Stimulated activated CD8-positive, alpha-beta memory T cell treated with anti-CD3 and anti-CD28 coated beads, Interleukin-2, amount 100 ng/mL, for 48 hours (primary cell): ENCODE measurements around the gene PAFAH1B1.
"Not testable (repeated sequence)": the region's sequence is repeated elsewhere in the genome, so short reads cannot be mapped to it uniquely, and the experiment has no call there.

Source experiments
- DNase-seq, 2 donors: peaks; one replicate each; pipeline ENCODE4 v3.0.0-alpha.2; 2020; ENCODE audit warnings: low read depth in 2 of 2

The PAFAH1B1 gene

DNA sequence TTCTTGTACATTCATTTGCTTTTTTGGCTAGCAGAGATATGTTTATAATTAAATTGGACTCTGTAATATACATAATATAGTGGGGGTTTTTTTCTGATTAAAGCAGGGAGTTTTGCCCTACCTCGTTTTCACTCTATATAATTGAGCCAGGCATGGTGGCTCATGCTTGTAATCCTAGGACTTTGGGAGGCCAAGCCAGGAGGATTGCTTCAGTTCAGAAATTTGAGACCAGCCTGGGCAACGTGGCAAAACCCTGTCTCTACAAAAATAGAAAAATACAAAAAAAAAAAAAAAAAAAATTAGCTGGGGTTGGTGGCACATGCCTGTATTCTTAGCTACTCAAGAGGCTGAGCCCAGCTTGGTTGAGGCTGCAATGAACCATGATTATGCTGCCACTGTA lies 42.2 kb downstream of the PAFAH1B1 start:
- no peak for DNase-seq

- no peak for DNase-seq
Observed at GRCh38 chr17:2636169-2636930, 42.9 kb downstream of the PAFAH1B1 start.

DNA sequence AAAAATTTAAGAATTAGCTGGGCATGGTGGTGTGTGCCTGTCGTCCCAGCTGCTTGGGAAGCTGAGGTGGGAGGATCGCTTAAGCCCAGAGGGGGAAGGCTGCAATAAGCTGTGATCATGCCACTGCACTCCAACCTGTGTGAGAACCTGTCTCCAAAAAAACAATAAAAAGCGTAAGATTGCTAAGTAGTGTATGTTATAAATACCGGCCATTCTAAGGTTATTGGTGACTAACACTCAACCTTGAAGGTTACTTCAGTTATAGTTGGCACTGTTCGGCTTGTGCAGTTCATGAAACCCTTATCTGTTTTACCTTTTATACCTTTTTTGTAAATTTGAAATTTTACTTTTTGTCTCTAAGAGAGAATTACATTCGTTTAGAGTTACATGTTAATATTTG lies 44.0 kb downstream of the PAFAH1B1 start:
- DNase-seq, result no peak

GRCh38 chr17:2644971-2645370 lies 51.5 kb downstream of the PAFAH1B1 start:
- no peak for DNase-seq

DNA sequence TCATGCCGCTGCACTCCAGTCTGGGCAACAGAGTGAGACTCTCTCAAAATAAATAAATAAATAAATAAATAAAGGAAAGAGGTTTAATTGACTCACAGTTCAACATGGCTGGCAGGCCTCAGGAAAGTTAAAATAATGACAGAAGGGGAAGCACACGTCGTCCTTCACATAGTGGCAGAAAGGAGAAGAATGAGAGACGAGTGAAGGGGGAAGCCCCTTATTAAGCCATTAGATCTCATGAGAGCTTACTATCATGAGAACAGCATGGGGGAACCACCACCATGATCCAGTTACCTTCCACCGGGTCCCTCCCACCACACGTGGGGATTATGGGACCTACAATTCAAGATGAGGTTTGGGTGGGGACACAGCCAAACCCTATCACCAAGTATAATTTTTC lies 54.5 kb downstream of the PAFAH1B1 start:
- no peak for DNase-seq

GRCh38 chr17:2649191-2649590 lies 55.7 kb downstream of the PAFAH1B1 start:
- DNase-seq, result no peak

DNA sequence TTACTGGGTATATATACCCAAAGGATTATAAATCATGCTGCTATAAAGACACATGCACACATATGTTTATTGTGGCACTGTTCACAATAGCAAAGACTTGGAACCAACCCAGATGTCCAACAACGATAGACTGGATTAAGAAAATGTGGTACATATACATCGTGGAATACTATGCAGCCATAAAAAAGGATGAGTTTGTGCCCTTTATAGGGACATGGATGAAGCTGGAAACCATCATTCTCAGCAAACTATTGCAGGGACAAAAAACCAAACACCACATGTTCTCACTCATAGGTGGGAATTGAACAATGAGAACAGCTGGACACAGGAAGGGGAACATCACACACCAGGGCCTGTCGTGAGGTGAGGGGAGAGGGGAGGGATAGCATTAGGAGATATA lies 59.5 kb downstream of the PAFAH1B1 start:
- DNase-seq, result not testable (repeated sequence)

DNA sequence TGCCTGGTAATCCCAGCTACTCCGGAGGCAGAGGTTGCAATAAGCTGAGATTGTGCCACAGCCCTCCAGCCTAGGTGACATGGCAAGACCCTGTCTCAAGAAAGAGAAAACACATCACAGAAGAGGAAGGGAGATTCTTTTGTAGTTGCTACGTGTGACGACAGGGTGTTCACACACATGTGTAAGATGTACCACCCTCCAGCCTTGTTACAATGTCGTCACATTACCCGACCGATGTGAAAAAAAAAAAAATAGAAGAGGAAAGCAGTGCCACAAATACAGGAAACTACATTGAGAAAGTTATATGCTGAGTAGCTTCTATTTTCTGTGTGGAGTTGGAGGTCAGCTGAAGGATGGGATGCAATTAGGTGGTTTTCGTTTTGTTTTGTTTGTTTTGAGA lies 62.1 kb downstream of the PAFAH1B1 start:
- no peak for DNase-seq

DNA sequence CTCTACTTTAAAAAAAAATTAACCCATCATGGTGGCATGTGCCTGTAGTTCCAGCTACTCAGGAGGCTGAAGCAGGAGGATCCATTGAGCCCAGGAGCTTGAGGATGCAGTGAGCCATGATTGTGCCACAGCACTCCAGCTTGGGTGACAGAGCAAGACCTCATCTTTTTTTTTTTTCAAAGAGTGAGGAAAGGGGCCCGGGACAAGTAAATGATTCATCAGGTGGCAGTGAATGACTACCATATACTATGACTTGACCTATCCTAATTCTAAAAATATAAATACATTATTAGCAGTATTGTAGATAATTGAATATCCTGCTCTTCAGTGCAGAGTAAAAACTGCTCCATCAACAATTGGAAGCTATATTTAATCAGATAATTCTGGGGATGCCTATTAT lies 62.8 kb downstream of the PAFAH1B1 start:
- no peak for DNase-seq

GRCh38 chr17:2659337-2659736 lies 65.9 kb downstream of the PAFAH1B1 start:
- DNase-seq, result not testable (repeated sequence)

DNA sequence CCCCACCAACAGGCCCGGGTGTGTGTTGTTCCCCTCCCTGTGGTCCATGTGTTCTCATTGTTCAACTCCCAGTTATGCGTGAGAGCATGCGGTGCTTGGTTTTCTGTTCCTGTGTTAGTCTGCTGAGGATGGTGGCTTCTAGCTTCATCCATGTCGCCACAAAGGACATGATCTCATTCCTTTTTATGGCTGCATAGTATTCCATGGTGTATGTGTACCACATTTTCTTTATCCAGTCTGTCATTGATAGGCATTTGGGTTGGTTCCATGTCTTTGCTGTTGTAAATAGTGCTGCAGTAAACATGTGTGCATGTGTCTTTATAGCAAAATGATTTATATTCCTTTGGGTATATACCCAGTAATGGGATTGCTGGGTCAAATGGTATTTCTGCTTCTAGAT lies 67.0 kb downstream of the PAFAH1B1 start:
- not testable (repeated sequence) for DNase-seq

DNA sequence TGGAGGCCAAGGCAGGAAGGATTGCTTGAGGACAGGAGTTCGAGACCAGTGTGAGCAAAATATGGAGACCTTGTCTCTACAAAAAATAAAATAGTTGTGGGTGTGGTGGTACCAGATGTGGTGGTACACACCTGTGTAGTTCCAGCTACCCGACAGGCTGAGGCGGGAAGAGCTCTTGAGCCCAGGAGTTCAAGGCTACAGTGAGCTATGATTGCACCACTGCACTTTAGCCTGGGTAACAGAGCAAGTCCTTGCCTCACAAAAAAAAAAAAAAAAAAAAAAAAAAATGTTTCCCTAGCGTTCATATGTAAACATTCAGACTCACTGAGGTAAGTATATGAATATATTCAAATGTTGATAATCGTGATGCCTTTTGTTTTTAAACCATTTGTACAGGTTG lies 78.6 kb downstream of the PAFAH1B1 start:
- DNase-seq, result no peak

- not testable (repeated sequence) for DNase-seq
Observed at GRCh38 chr17:2679247-2679646, 85.8 kb downstream of the PAFAH1B1 start.

GRCh38 chr17:2680961-2681360 lies 87.5 kb downstream of the PAFAH1B1 start:
- DNase-seq, result no peak

- no peak for DNase-seq
Observed at GRCh38 chr17:2681650-2682049, 88.2 kb downstream of the PAFAH1B1 start.

GRCh38 chr17:2682176-2682938 lies 88.9 kb downstream of the PAFAH1B1 start:
- no peak for DNase-seq

- no peak for DNase-seq
Observed at GRCh38 chr17:2683912-2684311, 90.5 kb downstream of the PAFAH1B1 start.

GRCh38 chr17:2684549-2684948 lies 91.1 kb downstream of the PAFAH1B1 start:
- DNase-seq, result no peak

GRCh38 chr17:2685696-2686095 lies 92.2 kb downstream of the PAFAH1B1 start:
- no peak for DNase-seq

- DNase-seq, result no peak
Observed at GRCh38 chr17:2687074-2687418, 93.6 kb downstream of the PAFAH1B1 start.

DNA sequence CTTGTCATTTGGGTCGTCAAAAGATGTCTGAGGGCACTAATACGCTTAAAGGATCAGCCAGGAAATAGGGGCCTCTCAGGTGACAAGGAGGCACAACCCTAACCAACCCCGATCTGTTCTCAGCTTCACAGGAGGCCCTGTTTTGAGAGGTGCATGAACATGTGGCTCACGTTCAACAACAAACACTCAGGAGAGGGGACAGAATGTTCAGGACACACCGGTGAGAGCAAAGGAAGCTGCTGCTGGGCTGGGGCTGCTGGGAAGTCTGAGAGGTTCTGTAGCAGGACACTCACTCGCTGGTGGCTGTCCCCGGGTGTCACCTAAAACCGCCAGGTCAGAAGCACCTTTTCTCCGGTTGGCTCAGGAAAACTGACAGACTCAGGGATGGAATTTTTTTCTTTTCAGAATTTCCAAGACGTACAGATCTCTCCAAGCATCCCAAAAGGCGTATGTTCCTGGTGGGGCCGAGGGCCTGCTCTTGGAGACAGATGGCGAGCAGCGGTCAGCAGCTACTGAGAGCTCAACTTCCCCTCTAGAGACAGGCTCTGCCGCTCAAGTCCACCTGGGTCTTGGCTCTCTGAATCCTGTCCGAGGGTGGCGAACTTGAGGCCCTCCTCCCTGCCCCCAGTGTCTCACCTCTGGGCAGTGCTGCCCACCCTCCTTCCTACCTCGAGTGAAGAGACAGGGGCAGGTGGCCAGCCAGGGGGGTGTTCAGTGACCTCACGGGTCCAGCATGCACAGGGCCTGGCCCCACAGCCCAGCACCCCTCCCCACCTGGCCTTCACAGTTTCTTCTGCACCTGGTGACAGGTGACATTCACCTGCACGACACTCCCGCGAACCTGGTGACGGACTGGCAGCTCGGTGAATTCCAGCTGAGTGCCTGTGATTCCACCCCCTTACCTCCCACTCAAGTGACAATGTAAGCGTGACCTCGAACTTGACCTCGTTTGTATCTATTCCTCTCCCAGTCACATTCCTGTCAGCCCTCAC lies 95.2 kb downstream of the PAFAH1B1 start:
- DNase-seq, result no peak
